Right kidney (tissue), 1 donor: ENCODE results near the gene TIMM44.
A peak's percentile ranks its signal among the peaks of the same experiment; 100 is the strongest.

ENCODE experiments used
- DNase-seq: peaks from one replicate; pipeline ENCODE4 v3.0.0-alpha.2; 2016

TIMM44 gene

GRCh38 chr19:7915250-7916102 lies 28.0 kb downstream of the TIMM44 start:
- no peak for DNase-seq

- no peak for DNase-seq
These were observed 28.8 kb downstream of the TIMM44 start, which contains the start of gene TGFBR3L for GRCh38 chr19:7914598-7915045. TGFBR3L (plus strand) TSS chr19:7914830.

GRCh38 chr19:7914099-7914498 lies 29.4 kb downstream of the TIMM44 start:
- DNase-seq, result no peak

- DNase-seq, result no peak
These were observed 29.8 kb downstream of the TIMM44 start for GRCh38 chr19:7913652-7914051.

GRCh38 chr19:7912697-7913564 lies 30.5 kb downstream of the TIMM44 start:
- no peak for DNase-seq

GRCh38 chr19:7912144-7912696 lies 31.2 kb downstream of the TIMM44 start:
- DNase-seq, result no peak

- no peak for DNase-seq
These were observed 31.8 kb downstream of the TIMM44 start for GRCh38 chr19:7911508-7912143.

GRCh38 chr19:7910321-7911161 lies 32.9 kb downstream of the TIMM44 start:
- DNase-seq, result no peak

GRCh38 chr19:7909471-7910067 lies 33.9 kb downstream of the TIMM44 start:
- DNase-seq, result no peak

- DNase-seq, result no peak
These were observed 34.6 kb downstream of the TIMM44 start for GRCh38 chr19:7908742-7909461.

- no peak for DNase-seq
These were observed 35.3 kb downstream of the TIMM44 start for GRCh38 chr19:7908078-7908699.

GRCh38 chr19:7907544-7907943 lies 35.9 kb downstream of the TIMM44 start:
- DNase-seq, result no peak

- DNase-seq, result no peak
These were observed 36.3 kb downstream of the TIMM44 start for GRCh38 chr19:7907122-7907521.

- DNase-seq, result no peak
These were observed 37.6 kb downstream of the TIMM44 start for GRCh38 chr19:7905859-7906258.

GRCh38 chr19:7905268-7905667 lies 38.2 kb downstream of the TIMM44 start:
- no peak for DNase-seq

GRCh38 chr19:7904074-7905020 lies 39.1 kb downstream of the TIMM44 start:
- peak; percentile 69 for DNase-seq

- peak; percentile 99 for DNase-seq
These were observed 40.0 kb downstream of the TIMM44 start, which contains the start of gene MAP2K7 for GRCh38 chr19:7903244-7904073. MAP2K7 (plus strand) TSS chr19:7903877; CDS start chr19:7903945, 68 bp downstream.
